NCI-H1694 treated with DMSO at 0.1 percent for 48 hours (cell line): ENCODE data around the gene MEFV.

Source experiments
- DNase-seq: peaks from one replicate; lab custom pipeline; 2025; lab: John Stamatoyannopoulos, UW

Gene MEFV

DNA sequence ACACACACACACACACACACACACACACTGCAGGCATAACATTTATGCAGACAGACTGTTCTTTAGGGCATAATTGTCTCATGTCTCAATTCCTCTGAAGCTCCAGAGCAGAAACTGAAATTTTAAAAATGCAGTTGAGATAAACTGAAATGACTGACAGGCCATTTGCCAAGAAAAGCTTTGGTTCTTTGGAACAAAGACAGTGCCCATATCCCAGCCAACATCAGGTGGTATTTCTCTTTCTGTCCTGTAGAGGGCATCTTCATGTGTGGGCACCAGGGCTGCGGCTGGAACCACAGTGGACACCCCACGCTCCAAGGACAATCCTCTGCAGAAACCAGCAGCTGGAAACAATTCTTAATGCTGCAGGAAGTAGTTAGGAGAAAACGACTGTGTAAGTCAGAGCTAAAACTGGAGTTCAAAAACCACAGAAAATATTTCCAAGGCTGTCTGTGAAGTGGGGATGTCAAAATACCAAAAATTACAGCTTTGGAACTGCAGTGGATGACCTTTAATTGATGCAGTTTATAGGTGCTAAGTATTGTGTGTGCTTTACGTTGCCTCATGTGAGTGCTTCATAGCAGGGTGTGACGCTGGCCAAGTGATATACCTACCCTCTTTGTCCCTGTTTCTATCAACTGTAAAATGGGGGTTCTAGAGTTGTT is 10.6 kb upstream of the MEFV start:
- no peak for DNase-seq

DNA sequence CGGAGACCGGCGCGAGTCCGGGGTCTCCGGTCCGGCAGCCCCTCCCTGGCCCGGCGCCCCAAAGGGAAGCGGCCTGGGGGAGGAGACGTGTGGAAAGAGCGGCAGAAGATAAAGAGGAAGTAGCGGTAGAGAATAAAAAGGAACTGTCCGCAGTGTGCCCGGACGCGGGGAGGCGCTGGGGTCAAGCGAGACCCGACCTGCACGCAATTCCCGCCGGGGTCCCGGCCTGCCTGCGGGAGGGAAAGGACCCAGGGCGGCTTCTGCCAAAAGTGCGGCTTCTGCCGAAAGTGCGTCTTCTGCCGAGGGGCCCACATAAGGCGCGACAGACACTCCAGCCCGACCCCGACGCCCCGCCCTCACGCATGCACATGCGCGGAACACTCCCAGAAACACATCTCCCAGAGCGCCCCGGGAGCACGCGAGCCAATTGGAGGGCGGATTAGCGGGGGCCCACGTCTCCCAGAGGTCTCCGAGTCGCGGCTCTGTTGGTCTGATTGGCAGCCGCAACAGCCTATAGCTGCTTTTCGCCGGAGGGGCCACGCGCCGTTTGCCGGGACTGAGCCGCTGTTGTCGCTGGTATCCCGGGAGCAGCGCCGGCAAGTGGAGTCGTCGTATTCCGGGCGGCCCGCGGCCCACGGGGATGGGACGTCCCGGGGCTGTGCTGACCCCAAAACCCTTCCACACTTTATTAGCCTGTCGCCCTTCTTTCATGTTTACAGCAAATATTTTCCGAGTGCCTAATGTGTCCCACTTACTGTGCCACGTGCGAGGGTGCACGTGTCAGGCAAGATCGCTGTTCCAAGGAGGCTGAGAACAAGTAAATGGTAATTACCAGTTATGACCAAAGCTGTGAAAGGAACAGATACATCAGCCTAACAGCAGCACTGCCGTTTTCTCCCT is 8.0 kb upstream of the MEFV start:
- peak; percentile 94 for DNase-seq

DNA sequence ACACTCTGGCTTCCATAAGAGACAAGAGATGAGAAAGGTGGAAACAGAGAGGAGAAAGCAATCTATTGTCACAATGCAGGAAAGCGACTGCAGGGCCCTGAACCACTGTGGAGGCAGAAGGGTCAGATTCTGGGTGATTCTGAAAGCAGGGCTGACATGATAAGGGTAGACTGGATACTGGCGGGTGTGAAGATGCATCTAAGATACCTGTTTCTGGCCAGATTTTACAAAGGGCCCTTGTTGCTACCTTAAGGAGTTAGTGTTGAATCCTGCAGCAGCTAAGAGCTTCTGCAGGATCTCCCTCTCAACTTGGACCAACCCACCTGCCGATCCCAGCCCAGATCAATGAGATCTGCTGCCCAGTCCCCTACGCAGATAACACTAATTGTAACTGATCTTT is 6.1 kb upstream of the MEFV start:
- no peak for DNase-seq

DNA sequence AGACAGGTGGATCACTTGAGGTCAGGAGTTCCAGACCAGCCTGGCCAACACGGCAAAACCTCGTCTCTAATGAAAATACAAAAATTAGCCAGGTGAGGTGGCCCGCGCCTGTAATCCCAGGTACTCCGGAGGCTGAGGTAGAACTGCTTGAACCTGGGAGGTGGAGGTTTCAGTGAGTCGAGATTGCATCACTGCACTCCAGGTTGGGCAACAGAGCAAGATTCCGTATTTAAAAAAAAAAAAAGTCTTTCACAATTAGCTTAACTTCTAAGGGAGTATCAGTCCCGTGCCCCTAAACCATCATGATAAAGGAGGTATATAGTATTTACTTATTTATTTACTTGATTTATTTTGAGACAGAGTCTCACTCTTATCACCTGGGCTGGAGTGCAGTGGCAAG is 3.4 kb upstream of the MEFV start:
- DNase-seq, result no peak

DNA sequence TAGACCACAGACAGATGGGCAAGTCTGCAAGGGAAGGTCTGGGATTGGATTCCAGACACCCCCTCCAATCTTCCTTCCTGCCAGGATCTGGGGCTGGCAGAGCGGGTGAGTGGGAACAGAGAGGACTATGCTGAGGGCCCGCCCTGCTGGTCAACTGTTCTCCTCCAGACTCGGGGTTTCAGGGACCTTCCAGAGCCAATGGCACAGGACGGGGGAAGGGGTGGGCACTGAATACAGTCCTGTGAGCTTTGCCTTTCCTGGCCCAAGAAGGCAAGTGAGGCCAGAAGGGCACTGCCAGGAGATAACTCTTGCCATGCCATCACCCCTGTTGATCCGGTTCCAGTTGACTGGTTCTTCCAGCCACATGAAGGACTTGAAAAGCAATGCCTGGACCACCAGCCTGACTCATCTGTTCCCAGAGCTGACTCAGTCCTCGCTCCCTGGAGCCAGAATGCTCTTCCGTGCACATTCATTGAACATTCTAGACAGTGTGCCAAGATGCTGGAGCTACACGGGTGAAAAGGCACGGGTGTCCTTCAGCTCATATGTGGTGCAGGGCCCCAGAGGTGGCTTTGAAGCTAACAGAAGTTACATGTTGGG is 533 bp upstream of the MEFV start:
- no peak for DNase-seq

DNA sequence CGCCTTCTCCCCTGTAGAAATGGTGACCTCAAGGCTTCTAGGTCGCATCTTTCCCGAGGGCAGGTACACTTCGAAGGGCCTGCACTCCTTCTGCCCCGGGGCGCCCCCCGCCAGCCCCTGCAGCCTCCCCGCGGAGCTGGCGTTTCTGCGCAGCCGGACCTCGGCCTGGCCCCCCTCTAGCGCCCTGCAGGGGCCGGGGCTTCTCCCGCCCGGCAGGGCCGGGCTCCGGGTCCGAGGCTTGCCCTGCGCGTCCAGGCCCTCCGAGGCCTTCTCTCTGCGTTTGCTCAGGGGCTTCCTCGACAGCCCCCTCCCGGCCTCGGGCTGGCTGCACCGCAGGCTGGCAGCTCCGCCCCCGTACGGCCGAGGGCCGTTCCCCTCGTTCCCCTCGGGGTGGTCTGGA is 2.1 kb downstream of the MEFV start:
- no peak for DNase-seq

DNA sequence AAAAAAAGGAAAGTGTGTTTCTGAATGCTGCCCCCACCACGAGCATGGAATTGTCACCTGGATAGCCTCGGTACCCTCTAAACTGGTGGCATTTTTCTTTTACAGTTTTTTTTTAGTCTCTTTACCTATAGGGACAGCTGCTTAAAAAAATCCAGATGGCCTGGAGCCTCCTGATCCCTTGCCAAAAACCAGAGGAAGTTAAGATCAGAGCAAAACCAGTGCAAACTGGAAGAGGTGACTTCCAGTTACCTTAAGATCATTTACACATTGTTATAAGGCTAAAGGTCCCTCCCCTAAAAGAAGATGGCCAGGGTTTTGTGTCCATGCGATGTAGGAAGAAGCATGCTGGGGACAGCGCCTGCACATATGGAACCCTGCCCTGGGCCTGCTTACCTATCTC is 3.5 kb downstream of the MEFV start:
- no peak for DNase-seq

DNA sequence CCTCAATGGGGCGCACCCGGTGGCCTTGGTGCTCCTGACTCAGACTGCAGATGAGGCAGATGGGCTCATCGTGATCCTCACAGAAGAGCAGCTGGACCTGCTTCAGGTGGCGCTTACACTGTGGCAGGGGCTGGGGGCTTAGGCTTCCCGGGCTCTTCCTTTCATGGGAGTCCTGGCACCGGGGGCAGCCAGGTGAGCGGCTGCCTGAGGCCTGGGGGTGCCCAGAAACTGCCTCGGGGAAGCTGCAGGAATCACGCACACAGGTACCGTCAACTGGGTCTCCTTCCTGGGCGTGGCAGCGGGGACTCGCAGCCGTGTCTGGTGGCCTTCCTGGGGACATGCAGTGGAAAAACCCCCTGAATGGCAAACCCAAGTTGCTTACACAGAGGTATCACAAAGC is 7.0 kb downstream of the MEFV start:
- DNase-seq, result no peak

DNA sequence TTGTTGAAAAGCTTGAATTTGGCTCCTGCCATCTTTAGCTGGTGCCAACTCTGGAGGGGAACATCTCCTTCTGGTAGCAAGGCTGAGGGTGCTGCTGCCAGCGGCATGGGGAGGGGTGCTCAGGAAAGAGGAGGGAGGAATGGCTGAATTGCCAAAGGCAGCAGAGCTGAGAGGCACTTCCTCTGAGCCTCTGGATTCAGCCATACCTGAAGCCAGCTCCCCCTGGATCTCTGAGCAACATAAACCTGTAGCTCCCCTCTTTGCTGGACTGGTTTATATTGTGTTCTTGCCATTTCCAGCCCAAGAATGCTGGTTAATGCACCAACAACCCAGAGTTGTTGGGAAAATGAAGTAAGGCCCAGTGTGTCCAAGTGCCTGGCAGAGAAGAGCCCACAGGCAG is 7.4 kb downstream of the MEFV start:
- DNase-seq, result no peak

DNA sequence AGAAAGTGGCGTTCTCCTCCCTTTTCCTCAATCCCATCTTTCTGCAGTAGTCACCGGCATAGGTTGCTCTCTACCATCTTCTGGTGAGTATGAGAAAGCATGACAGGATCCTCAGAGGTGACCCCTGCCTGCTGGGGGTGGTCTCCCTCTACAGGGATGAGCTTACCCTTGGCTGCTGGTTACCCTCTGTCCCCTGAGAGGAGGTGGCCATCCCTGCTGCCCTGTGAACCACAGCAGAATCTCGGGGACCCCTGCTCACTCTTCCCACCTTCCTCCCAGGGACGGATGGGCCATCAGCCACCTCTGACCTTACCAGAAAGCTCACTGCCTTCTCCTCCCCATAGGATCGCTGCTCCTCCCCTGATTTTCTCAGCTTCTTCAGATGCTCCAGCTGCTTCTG is 7.8 kb downstream of the MEFV start:
- no peak for DNase-seq

DNA sequence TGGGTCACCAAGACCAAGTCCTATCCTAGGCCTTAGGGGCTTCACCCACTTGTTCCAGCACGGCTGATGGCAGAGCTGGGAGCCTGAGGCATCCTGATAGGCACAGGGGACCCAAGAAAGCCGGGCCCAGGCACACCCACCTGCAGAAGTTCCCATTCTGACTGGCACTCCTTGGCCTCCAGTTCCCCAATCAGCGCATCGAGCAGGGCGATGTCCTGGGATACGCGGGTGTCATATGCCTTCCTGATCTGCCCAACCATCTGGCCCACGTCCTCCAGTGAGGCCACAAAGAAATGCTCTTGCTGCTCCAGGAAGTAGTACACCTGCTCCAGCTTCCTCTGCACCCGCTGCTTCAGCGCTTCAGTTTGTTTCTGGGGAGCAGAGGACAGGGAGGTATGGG is 9.6 kb downstream of the MEFV start:
- DNase-seq, result no peak

DNA sequence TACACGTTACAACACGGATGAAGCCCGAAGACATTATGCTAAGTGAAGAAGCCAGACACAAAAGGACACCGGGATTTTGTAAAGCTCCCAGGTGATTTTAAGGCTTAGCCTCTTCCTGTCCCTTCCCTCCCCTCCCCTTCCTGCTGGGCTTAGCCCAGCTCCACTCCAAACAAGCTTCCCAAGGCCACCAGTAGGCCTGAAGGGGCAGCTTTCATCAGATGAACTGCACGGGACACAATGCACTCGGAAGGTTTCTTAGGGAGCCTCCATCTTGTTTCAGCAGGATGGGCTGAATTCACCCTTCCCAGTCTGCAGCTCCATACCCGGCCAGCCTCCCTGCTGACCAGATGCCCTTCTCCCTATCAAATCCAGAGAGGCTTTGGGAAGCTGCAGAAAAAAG is 10.4 kb downstream of the MEFV start:
- DNase-seq, result no peak

DNA sequence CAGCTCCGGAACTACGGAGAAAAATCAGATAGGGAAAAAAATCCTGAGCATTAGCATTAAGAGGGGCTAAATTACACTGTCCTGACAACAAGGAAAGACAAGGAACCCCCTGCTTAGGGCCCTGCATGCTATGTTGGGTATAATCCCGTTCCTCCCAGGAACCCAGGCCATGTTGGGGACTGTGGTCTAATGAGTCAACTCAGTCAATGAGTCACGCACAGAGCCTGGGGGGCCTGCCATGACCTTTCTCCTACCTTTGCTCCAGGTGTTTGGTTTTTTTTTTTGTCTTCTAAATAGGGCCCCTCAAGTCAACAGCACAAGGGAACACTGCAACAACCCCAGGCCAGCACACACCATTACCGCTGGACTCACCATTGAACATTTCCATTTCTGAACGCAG is 12.6 kb downstream of the MEFV start:
- DNase-seq, result no peak

DNA sequence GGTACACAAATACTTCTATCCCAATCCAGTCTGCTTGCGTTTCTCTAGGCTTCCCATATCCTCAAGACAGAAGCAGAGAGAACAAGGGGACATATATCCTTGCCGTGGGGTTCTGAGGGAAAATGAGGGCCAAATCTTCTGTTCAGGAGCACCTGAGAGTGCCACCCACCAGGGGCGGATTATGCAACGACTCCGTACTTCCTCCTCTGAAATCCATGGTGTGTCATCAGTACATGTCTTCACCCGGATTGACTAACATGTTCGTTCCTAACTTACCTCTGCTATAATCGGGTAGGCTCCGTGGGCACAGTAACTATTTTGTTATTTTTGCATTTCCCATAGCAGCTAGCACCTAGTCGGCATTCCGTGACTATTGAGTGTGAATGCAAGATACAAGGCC is 13.7 kb downstream of the MEFV start:
- no peak for DNase-seq

DNA sequence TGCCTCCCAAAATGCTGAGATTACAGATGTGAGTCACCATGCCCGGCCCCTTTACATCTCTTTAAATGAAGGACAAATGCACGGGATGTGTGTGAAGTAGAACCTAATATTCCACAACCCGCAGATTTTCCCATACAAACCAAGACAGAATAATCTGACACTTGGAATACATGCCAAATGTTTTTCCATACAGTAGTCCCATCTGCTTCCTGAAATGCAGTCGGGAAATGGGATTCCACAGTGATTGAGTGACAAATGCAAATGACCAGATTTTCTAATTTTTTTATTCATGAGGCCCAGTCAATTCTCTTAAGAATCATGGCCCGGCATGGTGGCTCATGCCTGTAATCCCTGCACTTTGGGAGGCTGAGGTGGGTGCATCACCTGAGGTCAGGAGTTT is 14.7 kb downstream of the MEFV start:
- no peak for DNase-seq

DNA sequence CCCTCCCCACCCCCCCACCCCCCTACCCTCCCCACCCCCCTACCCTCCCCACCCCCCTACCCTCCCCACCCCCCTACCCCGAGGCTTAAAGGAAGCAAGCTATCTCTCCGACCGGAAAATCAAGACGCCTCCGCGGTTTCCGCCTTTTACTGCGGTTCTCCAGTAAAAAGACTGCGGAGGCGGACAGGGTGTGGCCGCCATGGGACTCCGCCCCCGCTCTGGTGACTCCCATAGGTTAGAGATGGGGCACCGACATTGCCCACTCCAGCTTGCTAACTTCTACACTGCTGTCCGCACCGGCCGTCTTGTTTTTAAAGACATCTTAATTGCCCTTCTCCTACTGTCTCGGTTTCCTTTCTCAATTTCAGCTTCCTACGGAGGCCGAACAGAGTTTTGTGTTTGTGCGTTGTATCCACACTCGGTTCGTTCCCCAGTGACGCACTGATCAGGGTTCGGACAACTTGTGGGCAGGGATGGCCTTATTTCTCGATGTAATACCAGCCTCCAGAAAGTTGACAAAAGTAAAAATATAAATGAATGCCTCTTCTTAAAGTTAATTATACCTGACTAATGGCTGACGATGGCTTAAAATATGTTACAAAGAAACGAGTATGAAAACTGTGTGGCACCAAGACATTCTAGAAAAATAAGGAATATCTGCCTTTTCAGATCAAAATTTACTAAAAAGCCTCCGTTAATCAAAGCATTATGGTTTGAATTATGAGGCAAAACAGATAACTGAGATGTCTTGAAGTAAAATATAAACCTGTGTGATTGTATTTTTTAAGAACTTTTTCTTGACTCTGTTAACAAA is 20.4 kb downstream of the MEFV start:
- DNase-seq, result no peak

DNA sequence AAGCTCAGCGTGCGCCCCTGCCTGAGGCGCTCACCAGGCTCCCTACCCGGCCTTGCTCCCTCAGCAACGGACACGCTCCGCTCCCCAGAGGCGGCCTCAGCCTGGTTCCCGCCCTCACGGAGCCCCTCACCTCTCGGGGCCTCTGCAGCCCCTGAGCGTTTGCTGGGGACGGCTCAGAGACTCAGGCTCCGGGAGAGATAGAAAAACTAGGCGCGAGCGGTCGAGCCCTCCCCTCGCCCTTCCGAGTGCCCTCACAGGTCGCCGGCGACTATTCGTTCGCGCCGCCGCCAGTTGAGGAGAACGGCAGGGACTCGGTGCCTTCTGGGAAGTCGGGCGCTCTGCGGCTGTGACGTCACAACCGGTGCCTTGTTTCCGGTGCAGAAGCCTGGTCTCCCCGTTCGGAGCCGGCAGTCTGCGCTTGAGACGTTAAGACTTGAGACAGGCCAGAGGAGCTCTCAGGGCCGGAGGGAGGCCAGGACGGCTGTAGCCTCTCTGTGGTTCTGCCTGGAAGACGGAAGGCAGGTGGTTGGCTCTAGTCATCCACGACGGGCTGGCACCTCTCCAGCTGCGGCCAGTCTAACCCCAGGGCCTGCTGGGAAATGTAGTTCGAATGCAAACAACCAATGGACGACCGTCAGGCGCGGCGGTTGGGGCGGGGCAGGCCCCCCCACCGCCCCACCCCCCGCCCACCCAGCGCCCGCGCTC is 21.4 kb downstream of the MEFV start, which contains the start of gene ZNF200:
TSS of gene ZNF200 (minus strand) at position 302 of the 705 bp plus-strand sequence. CDS start 1,403 bp downstream, outside the sequence.
- peak; percentile 81 for DNase-seq

DNA sequence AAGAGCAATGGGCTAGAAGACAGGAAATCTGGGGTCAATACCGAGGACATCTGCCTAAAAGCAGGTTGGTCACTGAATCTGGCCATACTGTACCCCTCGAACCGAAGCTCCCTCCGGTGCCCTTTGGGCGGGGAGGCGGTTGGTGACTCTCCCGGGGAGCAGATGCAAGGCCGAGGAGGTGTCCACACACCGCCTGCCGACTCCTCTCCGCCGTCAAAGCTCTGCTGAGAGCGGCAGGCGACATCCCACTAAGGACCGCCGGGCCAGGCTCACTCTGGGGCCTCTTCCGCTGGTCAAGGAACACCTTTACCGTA is 21.9 kb downstream of the MEFV start:
- DNase-seq, result no peak

DNA sequence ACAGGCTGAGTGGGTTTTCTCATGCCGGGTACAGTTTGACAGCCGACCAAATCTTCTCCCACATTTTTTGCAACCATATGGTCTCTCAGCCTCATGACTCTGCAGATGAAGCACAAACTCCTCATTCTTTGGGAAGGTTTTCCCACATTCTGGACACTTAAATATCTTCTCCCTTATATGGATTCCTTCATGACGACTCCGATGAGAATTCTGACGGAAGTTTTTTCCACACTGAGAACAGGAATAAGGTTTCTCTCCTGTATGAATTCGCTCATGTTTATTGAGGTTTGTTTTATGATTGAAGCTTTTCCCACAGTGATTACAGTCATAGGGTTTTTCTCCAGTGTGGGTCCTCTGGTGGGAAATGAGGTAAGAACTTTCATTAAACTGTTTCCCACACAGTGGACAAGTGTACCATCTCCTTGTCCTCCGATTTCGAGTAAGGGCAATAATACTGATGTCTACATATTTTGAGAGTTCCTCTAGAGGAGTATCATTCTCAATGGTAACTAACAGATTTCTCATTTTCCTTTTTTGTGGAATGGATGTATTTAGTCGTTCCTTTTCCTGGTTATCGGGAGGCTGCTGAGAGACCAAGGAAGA is 32.4 kb downstream of the MEFV start:
- DNase-seq, result no peak

DNA sequence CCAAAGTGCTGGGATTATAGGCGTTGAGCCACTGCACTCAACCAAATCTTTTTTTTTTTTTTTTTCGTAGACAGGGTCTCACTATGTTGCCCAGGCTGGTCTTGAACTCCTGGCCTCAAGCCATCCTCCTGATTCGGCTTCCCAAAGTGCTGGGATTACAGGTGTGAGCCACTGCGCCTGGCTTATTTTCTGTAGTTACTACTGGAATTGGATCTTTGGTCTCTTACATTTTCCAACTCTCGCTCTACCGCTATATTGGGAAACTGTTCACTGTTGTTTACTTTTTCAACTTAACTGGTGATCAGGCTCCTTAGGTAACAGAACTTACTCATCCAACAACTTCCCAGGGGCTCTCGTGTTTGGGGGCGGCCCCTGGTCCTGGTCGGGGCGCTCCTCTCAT is 35.6 kb downstream of the MEFV start:
- DNase-seq, result no peak

DNA sequence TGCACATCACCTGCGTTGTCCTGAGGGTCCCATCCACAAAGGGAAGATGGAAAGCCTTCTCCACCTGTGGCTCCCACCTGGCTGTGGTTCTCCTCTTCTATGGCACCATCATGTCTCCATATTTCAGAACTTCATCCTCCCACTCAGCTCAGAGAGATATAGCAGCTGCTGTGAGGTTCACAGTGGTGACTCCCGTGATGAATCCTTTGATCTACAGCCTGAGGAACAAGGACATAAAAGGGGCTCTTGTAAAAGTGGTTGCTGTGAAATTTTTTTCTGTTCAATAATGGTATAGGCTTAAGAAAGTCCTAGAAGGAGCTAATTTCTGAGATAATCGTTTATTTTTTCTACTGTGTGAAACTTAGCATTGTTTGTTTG is 40.2 kb downstream of the MEFV start:
- DNase-seq, result no peak
